Neural cell (in vitro differentiated cells): Measurements from ENCODE around the gene ZC3HAV1L. TPM values are rescaled to one million over a fixed set of nuclear protein-coding genes. Genes with fewer than 3 reads are reported as not detected.

Experiments used
- H2AFZ ChIP-seq: fragments of 200-600, 300-800 bp; sonication (generic), shearing (Covaris generic); 2 replicates; pipeline ENCODE4 v1.6.0; 2014; ENCODE audit warnings: low read depth, mild to moderate bottlenecking, antibody characterized with exemption, low read length, moderate library complexity
- H3F3A ChIP-seq: fragments of 200-600 bp; shearing (Covaris generic); 2 replicates; pipeline ENCODE4 v1.6.1; 2016; ENCODE audit warnings: mild to moderate bottlenecking, moderate library complexity, mixed read lengths, antibody characterized with exemption, low read length; ENCODE audit not compliant: insufficient read depth, poor library complexity, severe bottlenecking
- H3K27ac ChIP-seq: fragments of 200-600, 300-800 bp; sonication (generic), shearing (Covaris generic); 2 replicates; pipeline ENCODE4 v1.5.1; 2014; ENCODE audit warnings: mild to moderate bottlenecking, low read length, moderate library complexity
- H3K27me3 ChIP-seq: fragments of 300-800, 200-600 bp; sonication (generic), shearing (Covaris generic); 2 replicates; pipeline ENCODE4 v1.6.0; 2014; ENCODE audit warnings: mild to moderate bottlenecking, low read depth, low read length, moderate library complexity; ENCODE audit not compliant: insufficient read depth
- H3K36me3 ChIP-seq: fragments of 300-800, 200-600 bp; sonication (generic), shearing (Covaris generic); 2 replicates; pipeline ENCODE4 v1.5.1; 2014; ENCODE audit warnings: mild to moderate bottlenecking, antibody characterized with exemption, low read length, moderate library complexity; ENCODE audit not compliant: insufficient read depth
- H3K4me2 ChIP-seq: fragments of 300-800, 200-600 bp; sonication (generic), shearing (Covaris generic); 2 replicates; pipeline ENCODE4 v1.6.0; 2014; ENCODE audit warnings: mild to moderate bottlenecking, low read length
- H3K4me3 ChIP-seq: fragments of 300-800, 200-600 bp; sonication (generic), shearing (Covaris generic); 2 replicates; pipeline ENCODE4 v1.5.1; 2014; ENCODE audit warnings: mild to moderate bottlenecking, low read length, moderate library complexity
- H3K79me2 ChIP-seq: fragments of 200-600 bp; shearing (Covaris generic); replicated peaks from 2 replicates; pipeline ENCODE4 v1.6.0; 2014; ENCODE audit warnings: mild to moderate bottlenecking, low read length, moderate library complexity; ENCODE audit not compliant: insufficient read depth
- H3K9ac ChIP-seq: fragments of 300-800, 200-600 bp; sonication (generic), shearing (Covaris generic); 2 replicates; pipeline ENCODE4 v1.6.1; 2016; ENCODE audit warnings: mild to moderate bottlenecking, low read length, mixed read lengths
- H3K9me2 ChIP-seq: fragments of 200-600 bp; shearing (Covaris generic); 2 replicates; pipeline ENCODE4 v1.6.1; 2016; ENCODE audit warnings: mild to moderate bottlenecking, low read length, mixed read lengths; ENCODE audit not compliant: insufficient read depth
- H3K9me3 ChIP-seq: fragments of 200-600, 300-800 bp; sonication (generic), shearing (Covaris generic); 2 replicates; pipeline ENCODE4 v1.6.1; 2016; ENCODE audit warnings: mild to moderate bottlenecking, mixed run types, low read length, moderate library complexity, mixed read lengths
- H4K20me1 ChIP-seq: fragments of 200-600 bp; shearing (Covaris generic); 2 replicates; pipeline ENCODE4 v1.6.1; 2016; ENCODE audit warnings: mild to moderate bottlenecking, mixed run types; ENCODE audit not compliant: insufficient read depth
- CTCF ChIP-seq: fragments of 450-650 bp; IDR thresholded peaks from 2 replicates; pipeline ENCODE4 v1.5.1; 2014; ENCODE audit warnings: antibody characterized with exemption, mild to moderate bottlenecking, moderate library complexity; ENCODE audit not compliant: poor library complexity, severe bottlenecking
- EP300 ChIP-seq: fragments of 450-650 bp; conservative IDR thresholded peaks from 2 replicates; pipeline ENCODE4 v1.6.1; 2014; ENCODE audit warnings: antibody characterized with exemption, mild to moderate bottlenecking, moderate library complexity; ENCODE audit not compliant: poor library complexity, severe bottlenecking
- EZH2 ChIP-seq: fragments of 200-600, 300-800 bp; shearing (Covaris generic), sonication (generic); IDR thresholded peaks from 2 replicates; pipeline ENCODE4 v1.6.1; 2014; ENCODE audit warnings: antibody characterized with exemption, low read length, borderline replicate concordance, mild to moderate bottlenecking; ENCODE audit not compliant: insufficient read depth, poor library complexity, severe bottlenecking
- MXI1 ChIP-seq: fragments of 450-650 bp; conservative IDR thresholded peaks from 2 replicates; pipeline ENCODE4 v1.6.1; 2014; ENCODE audit warnings: antibody characterized with exemption, mild to moderate bottlenecking; ENCODE audit not compliant: poor library complexity, severe bottlenecking
- POLR2AphosphoS5 ChIP-seq: IDR thresholded peaks from 2 replicates; pipeline ENCODE4 v1.6.1; 2012
- RAD21 ChIP-seq: fragments of 450-650 bp; conservative IDR thresholded peaks from 2 replicates; pipeline ENCODE4 v1.6.1; 2014; ENCODE audit warnings: antibody characterized with exemption, mild to moderate bottlenecking, moderate library complexity
- SMC3 ChIP-seq: fragments of 450-650 bp; conservative IDR thresholded peaks from 2 replicates; pipeline ENCODE4 v1.6.1; 2014; ENCODE audit warnings: antibody characterized with exemption, mild to moderate bottlenecking, moderate library complexity; ENCODE audit not compliant: poor library complexity
- TAF1 ChIP-seq: IDR thresholded peaks from 2 replicates; pipeline ENCODE4 v1.6.1; 2012; ENCODE audit warnings: low read depth
- polyA plus RNA-seq: library from polyadenylated mRNA; depleted of rRNA; stranded (reverse); fragments of >200 nt; gene quantifications from 2 replicates; pipeline ENCODE4 v1.2.3, GENCODE V29; 2014
- TF ChIP-seq, protein P1 (sequence below): IDR thresholded peaks from 2 replicates; pipeline ENCODE4 v1.6.1; 2012; ENCODE audit warnings: borderline replicate concordance

The ZC3HAV1L gene
- polyA plus RNA-seq, 1 donor from 2014 or later = not detected

DNA sequence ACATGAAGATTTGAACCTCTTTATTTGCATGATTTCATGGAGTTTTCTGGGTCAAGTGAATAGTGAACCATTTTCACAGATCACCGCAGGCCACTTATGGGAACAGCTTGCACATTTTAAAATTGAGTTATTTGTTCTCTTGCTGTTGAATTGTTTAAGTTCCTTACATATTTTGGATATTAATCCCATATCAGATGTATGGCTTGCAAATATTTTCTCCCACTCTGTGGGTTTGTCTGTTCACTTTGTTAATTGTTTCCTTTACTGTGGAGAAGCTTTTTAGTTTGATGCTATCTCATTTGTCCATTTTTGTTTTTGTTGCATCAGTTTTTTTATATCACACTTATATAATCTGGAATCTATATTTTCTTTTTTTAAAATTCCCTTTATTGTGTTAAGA is 14.1 kb upstream of the ZC3HAV1L start:
- no peak overlapping the region for H2AFZ ChIP-seq
- H3K9me2 ChIP-seq = no peaks in the 10 kb centered on the region
- TF ChIP-seq EP300 = no peak
- TF ChIP-seq, protein P1, sequence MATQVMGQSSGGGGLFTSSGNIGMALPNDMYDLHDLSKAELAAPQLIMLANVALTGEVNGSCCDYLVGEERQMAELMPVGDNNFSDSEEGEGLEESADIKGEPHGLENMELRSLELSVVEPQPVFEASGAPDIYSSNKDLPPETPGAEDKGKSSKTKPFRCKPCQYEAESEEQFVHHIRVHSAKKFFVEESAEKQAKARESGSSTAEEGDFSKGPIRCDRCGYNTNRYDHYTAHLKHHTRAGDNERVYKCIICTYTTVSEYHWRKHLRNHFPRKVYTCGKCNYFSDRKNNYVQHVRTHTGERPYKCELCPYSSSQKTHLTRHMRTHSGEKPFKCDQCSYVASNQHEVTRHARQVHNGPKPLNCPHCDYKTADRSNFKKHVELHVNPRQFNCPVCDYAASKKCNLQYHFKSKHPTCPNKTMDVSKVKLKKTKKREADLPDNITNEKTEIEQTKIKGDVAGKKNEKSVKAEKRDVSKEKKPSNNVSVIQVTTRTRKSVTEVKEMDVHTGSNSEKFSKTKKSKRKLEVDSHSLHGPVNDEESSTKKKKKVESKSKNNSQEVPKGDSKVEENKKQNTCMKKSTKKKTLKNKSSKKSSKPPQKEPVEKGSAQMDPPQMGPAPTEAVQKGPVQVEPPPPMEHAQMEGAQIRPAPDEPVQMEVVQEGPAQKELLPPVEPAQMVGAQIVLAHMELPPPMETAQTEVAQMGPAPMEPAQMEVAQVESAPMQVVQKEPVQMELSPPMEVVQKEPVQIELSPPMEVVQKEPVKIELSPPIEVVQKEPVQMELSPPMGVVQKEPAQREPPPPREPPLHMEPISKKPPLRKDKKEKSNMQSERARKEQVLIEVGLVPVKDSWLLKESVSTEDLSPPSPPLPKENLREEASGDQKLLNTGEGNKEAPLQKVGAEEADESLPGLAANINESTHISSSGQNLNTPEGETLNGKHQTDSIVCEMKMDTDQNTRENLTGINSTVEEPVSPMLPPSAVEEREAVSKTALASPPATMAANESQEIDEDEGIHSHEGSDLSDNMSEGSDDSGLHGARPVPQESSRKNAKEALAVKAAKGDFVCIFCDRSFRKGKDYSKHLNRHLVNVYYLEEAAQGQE = no peak
- no peaks in the 10 kb centered on the region for H3K9me3 ChIP-seq
- no peaks in the 10 kb centered on the region for H3K36me3 ChIP-seq
- H3K27me3 ChIP-seq = no peaks in the 10 kb centered on the region
- no peaks in the 10 kb centered on the region for H4K20me1 ChIP-seq
- no peaks in the 10 kb centered on the region for H3K79me2 ChIP-seq
- H3F3A ChIP-seq = no peaks in the 10 kb centered on the region
- H3K27ac ChIP-seq = no peak overlapping the region
- no peak overlapping the region for H3K4me3 ChIP-seq
- no peak overlapping the region for H3K4me2 ChIP-seq
- no peak overlapping the region for H3K9ac ChIP-seq

DNA sequence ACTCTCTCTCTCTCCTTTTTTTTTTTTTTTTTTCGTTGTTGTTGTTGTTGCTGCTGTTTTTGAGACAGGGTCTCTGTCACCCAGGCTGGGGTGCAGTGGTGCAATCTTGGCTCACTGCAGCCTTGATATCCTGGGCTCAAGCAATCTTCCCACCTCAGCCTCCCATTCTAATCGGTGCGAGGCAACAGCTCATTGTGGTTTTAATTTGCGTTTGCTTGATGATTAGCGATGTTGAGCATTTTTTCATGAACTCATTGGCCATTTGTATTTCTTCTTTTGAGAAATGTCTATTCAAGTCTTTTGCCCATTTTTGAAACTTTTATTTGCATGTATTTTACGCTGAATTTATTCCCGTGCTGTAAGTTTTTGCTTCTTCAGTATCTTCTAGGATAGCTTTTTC is 13.3 kb upstream of the ZC3HAV1L start:
- TF ChIP-seq EP300 (no peak), POLR2AphosphoS5 (no peak), CTCF (no peak), RAD21 (no peak), SMC3 (no peak), TAF1 (no peak), EZH2 (no peak), MXI1 (no peak)
- TF ChIP-seq, protein P1 = no peak
- Histone ChIP-seq H3K79me2 (no peaks in the 10 kb centered on the region), H3K4me3 (no peak overlapping the region), H3K27me3 (no peaks in the 10 kb centered on the region), H3K27ac (no peak overlapping the region), H3K9me3 (no peaks in the 10 kb centered on the region), H3K36me3 (no peaks in the 10 kb centered on the region), H3F3A (no peaks in the 10 kb centered on the region), H2AFZ (no peak overlapping the region), H3K9me2 (no peaks in the 10 kb centered on the region), H4K20me1 (no peaks in the 10 kb centered on the region), H3K4me2 (no peak overlapping the region), H3K9ac (no peak overlapping the region)
